Eye (tissue), 1 donor: ENCODE measurements around the gene NEK11.

Source experiments
- DNase-seq: peaks from one replicate; pipeline ENCODE4 v3.0.0-alpha.2; 2015

Gene NEK11

DNA sequence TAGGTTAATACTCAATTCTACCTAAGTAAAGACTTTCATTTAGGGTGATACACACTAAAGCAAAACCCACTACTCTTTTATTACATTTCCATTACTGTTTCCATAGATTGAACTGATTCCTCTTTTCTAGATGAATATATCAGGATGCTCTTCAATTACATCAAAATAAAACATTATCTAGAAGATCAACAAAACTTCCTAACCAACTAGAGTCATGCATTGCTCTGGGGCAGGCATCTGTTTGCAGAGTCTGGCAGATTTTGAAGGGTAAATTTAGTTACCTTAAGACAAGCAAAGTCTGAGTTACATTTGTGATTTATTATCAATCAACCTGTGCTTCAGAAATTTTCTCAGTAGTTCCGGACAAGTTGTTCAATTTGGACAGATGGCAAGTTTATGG is 117.1 kb downstream of the NEK11 start:
- no peak for DNase-seq

DNA sequence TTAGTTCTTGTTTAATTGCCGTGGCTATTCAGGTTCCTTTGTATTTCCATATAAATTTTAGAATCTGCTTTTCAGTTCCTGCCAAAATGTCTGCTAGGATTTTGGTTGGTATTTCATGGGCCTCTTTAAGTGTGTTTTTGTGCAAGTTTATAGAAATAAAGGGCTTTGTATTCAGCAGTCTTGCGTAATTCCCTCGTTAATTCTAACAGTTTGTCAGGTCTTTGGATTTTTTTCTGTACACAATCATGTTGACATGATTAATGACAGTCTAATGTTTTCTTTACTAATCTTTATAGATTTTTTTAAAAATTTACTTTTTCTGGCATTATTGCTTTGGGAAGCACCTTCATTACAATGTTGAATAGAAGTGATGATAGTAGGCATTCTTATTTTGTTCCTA is 120.9 kb downstream of the NEK11 start:
- no peak for DNase-seq

GRCh38 chr3:131158434-131158833 is 131.8 kb downstream of the NEK11 start:
- DNase-seq = no peak

DNA sequence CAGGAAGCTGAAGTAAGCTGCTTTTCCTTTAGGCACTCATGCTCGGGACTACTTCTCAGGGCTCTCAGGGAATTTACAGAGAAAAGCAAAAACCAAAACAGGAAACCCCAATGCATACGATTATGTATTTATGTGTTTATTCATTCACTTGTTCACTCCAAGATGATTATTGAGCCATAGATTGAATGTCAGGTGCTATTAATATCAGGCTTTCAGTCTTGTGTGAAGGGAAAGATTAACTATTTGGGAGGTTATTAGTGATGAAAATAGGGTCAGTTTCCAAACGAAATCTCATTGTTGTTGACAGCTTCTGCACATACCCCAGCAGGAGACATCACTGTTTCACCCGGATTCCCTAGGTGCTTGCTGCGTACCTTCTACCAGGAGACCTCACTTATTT is 135.8 kb downstream of the NEK11 start:
- DNase-seq = peak; percentile 91

DNA sequence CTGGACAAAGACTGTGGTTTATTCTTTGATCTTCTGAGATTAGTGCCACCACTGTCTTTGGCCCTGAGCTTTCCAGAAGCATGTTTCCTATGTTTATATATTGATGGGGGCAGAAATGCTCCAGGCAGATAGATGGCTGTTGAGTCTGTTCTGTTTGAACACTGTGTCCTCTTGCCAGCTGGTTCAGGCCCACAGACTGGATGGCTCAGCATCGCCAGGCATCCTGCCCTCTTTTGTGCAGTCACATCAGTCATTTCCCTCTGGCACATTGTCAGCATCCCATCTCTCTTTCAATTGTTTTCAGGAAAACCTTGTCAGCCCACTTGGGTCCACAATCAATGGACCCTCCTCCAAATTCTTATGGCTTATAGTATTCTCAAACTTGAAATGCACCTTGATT is 141.2 kb downstream of the NEK11 start:
- no peak for DNase-seq

GRCh38 chr3:131169331-131169730 is 142.7 kb downstream of the NEK11 start:
- peak; percentile 62 for DNase-seq

DNA sequence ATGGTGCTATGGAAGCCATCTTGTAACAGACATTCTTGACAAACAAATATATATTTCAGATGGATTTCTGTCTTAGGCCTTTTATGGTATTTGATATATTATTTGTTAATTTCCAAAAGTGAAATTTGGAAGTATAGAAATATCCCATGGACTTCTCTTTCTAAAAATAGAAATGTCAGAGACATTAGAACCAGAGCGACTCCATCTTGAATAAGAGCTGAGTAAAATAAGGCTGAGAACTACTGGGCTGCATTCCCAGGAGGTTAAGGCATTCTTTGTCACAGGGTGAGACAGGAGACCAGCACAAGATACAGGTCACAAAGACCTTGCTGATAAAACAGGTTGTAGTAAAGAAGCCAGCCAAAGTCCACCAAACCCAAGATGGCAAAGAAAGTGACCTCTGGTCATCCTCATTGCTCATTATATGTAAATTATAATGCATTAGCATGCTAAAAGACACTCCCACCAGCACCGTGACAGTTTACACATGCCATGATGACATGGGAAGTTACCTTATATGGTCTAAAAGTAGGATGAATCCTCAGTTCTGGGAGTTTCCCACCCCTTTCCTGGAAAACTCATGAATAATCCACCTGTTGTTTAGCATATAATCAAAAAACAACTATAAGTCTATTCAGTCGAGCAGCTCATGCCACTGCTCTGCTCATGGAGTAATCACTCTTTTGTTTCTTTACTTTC is 146.0 kb downstream of the NEK11 start:
- DNase-seq = no peak

DNA sequence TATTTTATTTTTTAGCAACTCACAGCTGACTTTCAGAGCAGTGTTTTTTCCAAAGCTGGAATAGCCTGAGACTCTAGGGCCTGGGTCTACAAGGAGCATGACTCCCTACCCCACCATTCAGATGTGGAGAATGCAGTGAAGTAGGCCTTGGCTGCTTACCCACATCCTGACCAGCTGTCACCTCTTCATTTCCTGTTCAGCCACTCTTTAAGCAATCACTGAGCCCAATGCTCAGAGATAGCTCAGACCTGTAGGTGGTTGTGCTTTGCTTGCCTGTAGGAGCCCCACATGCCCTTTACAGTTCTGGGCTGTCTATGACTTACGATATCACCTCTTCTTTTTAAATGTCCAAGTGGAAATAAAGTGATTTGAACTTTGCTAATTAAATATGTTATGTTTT is 148.1 kb downstream of the NEK11 start:
- DNase-seq = no peak

DNA sequence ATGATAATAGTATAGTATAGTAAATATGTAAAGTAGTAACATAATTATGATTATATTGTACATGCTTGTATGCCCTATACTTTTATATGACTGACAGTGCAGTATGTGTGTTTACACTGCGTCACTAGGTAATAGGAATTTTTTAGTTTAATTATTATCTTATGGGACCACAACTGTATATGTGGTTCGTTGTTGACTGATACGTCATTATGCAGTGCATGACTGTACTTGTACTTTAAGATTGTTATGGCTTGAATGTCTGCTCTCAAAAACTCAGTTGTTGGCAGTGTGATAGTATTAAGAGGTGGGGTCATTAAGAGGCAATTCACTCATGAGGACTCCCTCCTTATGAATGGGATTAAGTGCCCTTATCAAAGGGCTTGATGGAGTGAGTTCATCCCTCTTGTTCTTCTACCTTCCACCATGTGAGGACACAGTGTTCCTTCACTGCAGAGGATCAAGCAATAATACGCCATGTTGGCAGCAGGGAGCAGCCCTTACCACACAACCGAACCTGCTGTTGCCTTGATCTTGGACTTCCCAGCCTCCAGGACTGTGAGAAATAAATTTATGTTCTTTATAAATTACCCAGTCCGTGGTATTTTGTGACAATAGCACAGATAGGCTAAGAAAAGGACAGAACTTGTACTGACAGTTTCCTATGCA is 152.2 kb downstream of the NEK11 start:
- no peak for DNase-seq

DNA sequence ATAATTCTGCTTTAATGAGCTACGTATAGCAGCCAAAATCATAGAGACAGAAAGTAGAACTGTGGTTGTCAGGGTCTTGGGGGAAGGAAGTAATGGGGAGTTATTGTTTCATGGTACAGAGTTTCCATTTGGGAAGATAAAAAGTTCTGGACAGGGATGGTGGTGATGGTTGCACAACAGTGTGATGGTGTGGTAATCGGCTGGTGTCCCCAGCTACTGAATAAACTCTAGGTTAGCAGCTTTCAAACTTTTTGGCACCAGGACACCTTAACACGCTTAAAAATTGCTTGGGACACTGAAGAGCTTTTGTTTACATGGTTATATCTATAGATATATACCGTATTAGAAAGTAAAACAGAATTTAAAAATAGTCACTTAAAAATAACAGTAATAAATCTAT is 166.0 kb downstream of the NEK11 start:
- no peak for DNase-seq

GRCh38 chr3:131193641-131194238 is 167.1 kb downstream of the NEK11 start:
- DNase-seq = peak; percentile 16

DNA sequence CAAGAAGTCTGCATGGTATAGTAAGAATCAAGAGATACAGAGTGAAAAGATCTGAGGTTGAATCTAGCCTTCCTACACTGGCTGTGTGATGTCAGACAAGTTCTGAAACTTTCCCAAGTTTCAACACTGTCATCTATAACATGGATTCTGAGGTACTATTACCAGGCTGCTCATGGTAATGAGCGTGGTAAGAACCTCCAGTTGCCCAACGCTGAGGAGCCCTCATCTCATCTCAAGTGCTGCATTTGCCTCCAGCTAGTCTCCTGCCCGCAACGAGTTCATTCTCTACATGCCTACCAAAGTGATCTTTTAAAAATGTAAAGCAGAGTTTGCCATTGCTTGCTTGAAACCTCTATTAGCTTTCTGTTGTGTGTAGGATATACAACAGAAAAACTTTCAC is 168.1 kb downstream of the NEK11 start:
- no peak for DNase-seq

- DNase-seq = no peak
These were observed 174.0 kb downstream of the NEK11 start for GRCh38 chr3:131200636-131201199.

GRCh38 chr3:131216330-131216729 is 189.7 kb downstream of the NEK11 start:
- no peak for DNase-seq

- peak; percentile 58 for DNase-seq
These were observed 190.1 kb downstream of the NEK11 start for GRCh38 chr3:131216801-131217200.

GRCh38 chr3:131217296-131217741 is 190.6 kb downstream of the NEK11 start:
- no peak for DNase-seq

GRCh38 chr3:131218196-131218595 is 191.5 kb downstream of the NEK11 start:
- DNase-seq = peak; percentile 82

DNA sequence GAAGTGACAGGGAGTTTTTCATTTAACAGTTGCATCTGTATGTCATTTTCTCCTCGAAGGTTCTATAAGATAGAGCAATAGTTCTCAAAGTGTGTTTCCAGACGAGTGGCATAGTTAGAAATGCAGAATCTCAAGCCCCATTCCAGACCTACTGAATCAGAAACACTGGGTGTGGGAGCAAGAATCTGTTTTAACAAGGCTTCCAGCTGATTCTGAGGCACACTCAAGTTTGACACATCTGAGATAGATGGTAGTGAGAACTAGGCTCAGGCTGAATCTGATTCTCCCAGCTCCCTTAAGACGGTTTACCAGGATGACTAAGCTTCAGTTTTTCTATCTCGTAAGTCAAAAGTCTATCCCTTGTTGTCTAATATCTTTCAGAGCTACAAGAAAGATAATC is 195.1 kb downstream of the NEK11 start:
- no peak for DNase-seq

DNA sequence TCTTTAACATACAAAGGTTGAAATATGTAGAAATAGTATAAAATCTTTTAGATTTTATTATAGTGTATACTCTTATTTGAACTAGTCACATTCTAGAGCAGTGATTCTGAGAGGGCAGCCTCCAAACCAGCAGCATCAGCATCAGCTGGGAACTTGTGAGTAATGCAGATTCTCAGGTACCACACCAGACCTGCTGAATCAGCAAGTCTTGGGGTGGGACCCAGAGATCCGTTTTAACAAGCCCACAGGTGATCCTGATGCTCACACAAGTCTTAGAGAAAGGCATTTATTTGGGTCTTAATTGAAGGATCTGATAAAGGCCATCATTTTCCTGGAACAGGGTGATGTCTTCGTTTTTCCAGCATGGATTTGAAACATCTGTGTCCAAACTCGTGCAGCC is 195.9 kb downstream of the NEK11 start:
- no peak for DNase-seq

GRCh38 chr3:131223373-131224289 is 197.0 kb downstream of the NEK11 start:
- DNase-seq = no peak

DNA sequence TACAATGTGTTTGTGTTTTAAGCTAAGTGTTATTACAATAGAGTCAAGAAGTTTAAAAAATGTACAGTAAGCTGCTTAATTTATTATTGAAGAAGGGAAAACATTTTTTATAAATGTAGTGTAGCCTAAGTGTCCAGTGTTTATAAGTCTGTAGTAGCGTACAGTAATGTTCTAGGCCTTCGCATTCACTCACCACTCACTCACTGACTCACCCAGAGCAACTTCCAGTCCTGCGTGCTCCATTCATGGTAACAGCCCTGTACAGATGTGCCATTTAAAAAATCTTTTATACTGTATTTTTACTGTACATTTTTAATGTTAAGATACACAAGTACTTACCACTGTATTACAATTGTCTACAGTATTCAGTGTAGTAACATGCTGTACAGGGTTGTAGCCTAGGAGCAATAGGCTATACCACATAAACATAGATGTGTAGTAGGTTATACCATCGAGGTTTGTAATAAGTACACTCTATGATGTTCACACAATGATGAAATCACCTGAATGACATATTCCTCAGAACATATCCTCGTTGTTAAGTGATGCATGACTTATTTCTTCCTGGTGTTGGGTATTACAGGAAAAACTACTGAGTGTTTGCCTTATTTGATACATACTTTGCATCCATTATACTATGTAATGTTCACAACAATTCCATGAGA is 198.3 kb downstream of the NEK11 start:
- no peak for DNase-seq

- no peak for DNase-seq
These were observed 201.8 kb downstream of the NEK11 start for GRCh38 chr3:131228522-131228921.
